ENCODE data around the gene SLX9.
"Not testable (repeated sequence)": the region's sequence is repeated elsewhere in the genome, so short reads cannot be mapped to it uniquely, and the experiment has no call there.

The SLX9 gene

GRCh38 chr21:44972301-44972814, 32.5 kb downstream of the SLX9 start:
- no peaks in the 10 kb centered on the region for H3K9me3 ChIP-seq (ENCODE audit: control insufficient read depth in 1 of 2, low read length in 2 of 2)
- no peak overlapping the region for H3K4me3 ChIP-seq (ENCODE audit: low read depth in 1 of 2, low read length in 2 of 2)
- H3K4me1 ChIP-seq (ENCODE audit: control insufficient read depth in 1 of 2, insufficient read depth in 2 of 2, low read length in 2 of 2): peaks cover 0 to 3% of the 10 kb centered on the region in 2 donors
- peaks cover 0 to 6% of the 10 kb centered on the region in 2 donors for H3K36me3 ChIP-seq (ENCODE audit: control insufficient read depth in 1 of 2, insufficient read depth in 2 of 2, low read length in 2 of 2)
- H3K27ac ChIP-seq (ENCODE audit: low read length): no peak overlapping the region
- no peaks in the 10 kb centered on the region for H3K27me3 ChIP-seq (ENCODE audit: low read depth, low read length)

- Histone ChIP-seq H3K36me3 (ENCODE audit: control insufficient read depth in 1 of 2, insufficient read depth in 2 of 2, low read length in 2 of 2) (peaks cover 0 to 6% of the 10 kb centered on the region in 2 donors), H3K27ac (ENCODE audit: low read length) (no peak overlapping the region), H3K9me3 (ENCODE audit: control insufficient read depth in 1 of 2, low read length in 2 of 2) (no peaks in the 10 kb centered on the region), H3K4me1 (ENCODE audit: control insufficient read depth in 1 of 2, insufficient read depth in 2 of 2, low read length in 2 of 2) (no peaks in the 10 kb centered on the region), H3K27me3 (ENCODE audit: low read depth, low read length) (no peaks in the 10 kb centered on the region), H3K4me3 (ENCODE audit: low read depth in 1 of 2, low read length in 2 of 2) (no peak overlapping the region)
Observed at GRCh38 chr21:44972821-44973220, 33.0 kb downstream of the SLX9 start.

- no peaks in the 10 kb centered on the region for H3K4me1 ChIP-seq (ENCODE audit: control insufficient read depth in 1 of 2, insufficient read depth in 2 of 2, low read length in 2 of 2)
- H3K27ac ChIP-seq (ENCODE audit: low read length): no peak overlapping the region
- peaks cover 0 to 6% of the 10 kb centered on the region in 2 donors for H3K36me3 ChIP-seq (ENCODE audit: control insufficient read depth in 1 of 2, insufficient read depth in 2 of 2, low read length in 2 of 2)
- no peaks in the 10 kb centered on the region for H3K27me3 ChIP-seq (ENCODE audit: low read depth, low read length)
- H3K4me3 ChIP-seq (ENCODE audit: low read depth in 1 of 2, low read length in 2 of 2): no peak overlapping the region
- H3K9me3 ChIP-seq (ENCODE audit: control insufficient read depth in 1 of 2, low read length in 2 of 2): no peaks in the 10 kb centered on the region
Observed at GRCh38 chr21:44973598-44973997, 33.8 kb downstream of the SLX9 start.

- Histone ChIP-seq H3K9me3 (ENCODE audit: control insufficient read depth in 1 of 2, low read length in 2 of 2) (no peaks in the 10 kb centered on the region), H3K27me3 (ENCODE audit: low read depth, low read length) (no peaks in the 10 kb centered on the region), H3K27ac (ENCODE audit: low read length) (no peak overlapping the region), H3K4me3 (ENCODE audit: low read depth in 1 of 2, low read length in 2 of 2) (no peak overlapping the region), H3K36me3 (ENCODE audit: control insufficient read depth in 1 of 2, insufficient read depth in 2 of 2, low read length in 2 of 2) (peaks cover 0 to 6% of the 10 kb centered on the region in 2 donors), H3K4me1 (ENCODE audit: control insufficient read depth in 1 of 2, insufficient read depth in 2 of 2, low read length in 2 of 2) (no peaks in the 10 kb centered on the region)
Observed at GRCh38 chr21:44974676-44975075, 34.8 kb downstream of the SLX9 start.

- Histone ChIP-seq H3K4me1 (ENCODE audit: control insufficient read depth in 1 of 2, insufficient read depth in 2 of 2, low read length in 2 of 2) (no peaks in the 10 kb centered on the region), H3K9me3 (ENCODE audit: control insufficient read depth in 1 of 2, low read length in 2 of 2) (no peaks in the 10 kb centered on the region), H3K36me3 (ENCODE audit: control insufficient read depth in 1 of 2, insufficient read depth in 2 of 2, low read length in 2 of 2) (peaks cover 0 to 6% of the 10 kb centered on the region in 2 donors), H3K27me3 (ENCODE audit: low read depth, low read length) (no peaks in the 10 kb centered on the region), H3K4me3 (ENCODE audit: low read depth in 1 of 2, low read length in 2 of 2) (no peak overlapping the region), H3K27ac (ENCODE audit: low read length) (no peak overlapping the region)
Observed at GRCh38 chr21:44975720-44976555, 36.1 kb downstream of the SLX9 start.

- not testable (repeated sequence) for H3K27ac ChIP-seq (ENCODE audit: low read length); H3K27me3 ChIP-seq (ENCODE audit: low read depth, low read length); H3K4me3 ChIP-seq (ENCODE audit: low read depth in 1 of 2, low read length in 2 of 2); H3K4me1 ChIP-seq (ENCODE audit: control insufficient read depth in 1 of 2, insufficient read depth in 2 of 2, low read length in 2 of 2); H3K9me3 ChIP-seq (ENCODE audit: control insufficient read depth in 1 of 2, low read length in 2 of 2); H3K36me3 ChIP-seq (ENCODE audit: control insufficient read depth in 1 of 2, insufficient read depth in 2 of 2, low read length in 2 of 2)
Observed at GRCh38 chr21:44976556-44977393, 36.9 kb downstream of the SLX9 start.

- Histone ChIP-seq H3K4me3 (ENCODE audit: low read depth in 1 of 2, low read length in 2 of 2) (no peak overlapping the region), H3K27ac (ENCODE audit: low read length) (no peak overlapping the region), H3K36me3 (ENCODE audit: control insufficient read depth in 1 of 2, insufficient read depth in 2 of 2, low read length in 2 of 2) (peaks cover 0 to 6% of the 10 kb centered on the region in 2 donors), H3K9me3 (ENCODE audit: control insufficient read depth in 1 of 2, low read length in 2 of 2) (no peaks in the 10 kb centered on the region), H3K4me1 (ENCODE audit: control insufficient read depth in 1 of 2, insufficient read depth in 2 of 2, low read length in 2 of 2) (no peaks in the 10 kb centered on the region), H3K27me3 (ENCODE audit: low read depth, low read length) (no peaks in the 10 kb centered on the region)
Observed at GRCh38 chr21:44977616-44978340, 37.9 kb downstream of the SLX9 start.

GRCh38 chr21:44979687-44980561, 40.1 kb downstream of the SLX9 start:
- H3K4me1 ChIP-seq (ENCODE audit: control insufficient read depth in 1 of 2, insufficient read depth in 2 of 2, low read length in 2 of 2): no peaks in the 10 kb centered on the region
- H3K4me3 ChIP-seq (ENCODE audit: low read depth in 1 of 2, low read length in 2 of 2): no peak overlapping the region
- H3K36me3 ChIP-seq (ENCODE audit: control insufficient read depth in 1 of 2, insufficient read depth in 2 of 2, low read length in 2 of 2): peaks cover 0 to 3% of the 10 kb centered on the region in 2 donors
- no peaks in the 10 kb centered on the region for H3K27me3 ChIP-seq (ENCODE audit: low read depth, low read length)
- no peaks in the 10 kb centered on the region for H3K9me3 ChIP-seq (ENCODE audit: control insufficient read depth in 1 of 2, low read length in 2 of 2)
- no peak overlapping the region for H3K27ac ChIP-seq (ENCODE audit: low read length)

GRCh38 chr21:44980562-44981489, 41.0 kb downstream of the SLX9 start:
- Histone ChIP-seq H3K9me3 (ENCODE audit: control insufficient read depth in 1 of 2, low read length in 2 of 2) (no peaks in the 10 kb centered on the region), H3K27me3 (ENCODE audit: low read depth, low read length) (no peaks in the 10 kb centered on the region), H3K36me3 (ENCODE audit: control insufficient read depth in 1 of 2, insufficient read depth in 2 of 2, low read length in 2 of 2) (no peaks in the 10 kb centered on the region), H3K4me3 (ENCODE audit: low read depth in 1 of 2, low read length in 2 of 2) (no peak overlapping the region), H3K27ac (ENCODE audit: low read length) (no peak overlapping the region), H3K4me1 (ENCODE audit: control insufficient read depth in 1 of 2, insufficient read depth in 2 of 2, low read length in 2 of 2) (no peaks in the 10 kb centered on the region)

Measured in muscle layer of duodenum (tissue), 2 donors.